SK-N-SH treated with all-trans-retinoic acid at 6 μM for 48 hours (cell line): ENCODE measurements around the gene HAO1.

Experiments used
- ARNTL ChIP-seq: fragments of 450-650 bp; formaldehyde crosslinking; IDR thresholded peaks from 2 replicates; pipeline ENCODE4 v1.5.0; 2020; ENCODE audit warnings: low read depth, mild to moderate bottlenecking, moderate library complexity, borderline replicate concordance
- BACH2 ChIP-seq: fragments of 250-450 bp; sonication (Bioruptor Pico); IDR thresholded peaks from 2 replicates; pipeline ENCODE4 v1.9.0; 2021; ENCODE audit warnings: mild to moderate bottlenecking, borderline replicate concordance
- CREB5 ChIP-seq: fragments of 250-450 bp; sonication (Bioruptor Pico); IDR thresholded peaks from 2 replicates; pipeline ENCODE4 v1.5.1; 2020; ENCODE audit warnings: low read depth, mild to moderate bottlenecking, moderate library complexity
- CSDC2 ChIP-seq: fragments of 250-450 bp; sonication (Bioruptor Pico); IDR thresholded peaks from 2 replicates; pipeline ENCODE4 v1.5.0; 2020; ENCODE audit warnings: mild to moderate bottlenecking, moderate library complexity
- CSRNP3 ChIP-seq: fragments of 250-450 bp; sonication (Bioruptor Pico); IDR thresholded peaks from 2 replicates; pipeline ENCODE4 v1.5.1; 2021; ENCODE audit warnings: mild to moderate bottlenecking, moderate library complexity
- ESRRG ChIP-seq: fragments of 250-450 bp; sonication (Bioruptor Pico); IDR thresholded peaks from 2 replicates; pipeline ENCODE4 v1.6.1; 2021; ENCODE audit warnings: mild to moderate bottlenecking
- ISL1 ChIP-seq: fragments of 250-450 bp; sonication (Bioruptor Pico); IDR thresholded peaks from 2 replicates; pipeline ENCODE4 v2.1.2; 2022; ENCODE audit warnings: mild to moderate bottlenecking, moderate library complexity
- OSR1 ChIP-seq: fragments of 250-450 bp; sonication (Bioruptor Pico); IDR thresholded peaks from 2 replicates; pipeline ENCODE4 v1.8.0; 2022; ENCODE audit warnings: moderate library complexity, mild to moderate bottlenecking, inconsistent platforms
- PATZ1 ChIP-seq: fragments of 250-450 bp; sonication (Bioruptor Pico); IDR thresholded peaks from 2 replicates; pipeline ENCODE4 v1.8.0; 2020; ENCODE audit warnings: mild to moderate bottlenecking, moderate library complexity, borderline replicate concordance
- POU6F1 ChIP-seq: fragments of 250-450 bp; sonication (Bioruptor Pico); IDR thresholded peaks from 2 replicates; pipeline ENCODE4 v1.8.0; 2021; ENCODE audit warnings: low read depth, mild to moderate bottlenecking, moderate library complexity, borderline replicate concordance
- PPARA ChIP-seq: fragments of 250-450 bp; sonication (Bioruptor Pico); IDR thresholded peaks from 2 replicates; pipeline ENCODE4 v1.5.0; 2020; ENCODE audit warnings: mild to moderate bottlenecking, borderline replicate concordance
- SNAI2 ChIP-seq: fragments of 250-450 bp; sonication (Bioruptor Pico); IDR thresholded peaks from 2 replicates; pipeline ENCODE4 v1.5.0; 2020; ENCODE audit warnings: mild to moderate bottlenecking, moderate library complexity
- ZNF8 ChIP-seq: fragments of 450-650 bp; formaldehyde crosslinking; IDR thresholded peaks from 2 replicates; pipeline ENCODE4 v1.5.0; 2020; ENCODE audit warnings: mild to moderate bottlenecking, moderate library complexity

GRCh38 chr20:7943891-7944290 is 3.6 kb upstream of the HAO1 start:
- TF ChIP-seq CSDC2 (CRISPR knock-in tag) (no peak), ARNTL (CRISPR knock-in tag) (no peak), CREB5 (CRISPR knock-in tag) (no peak), ISL1 (CRISPR knock-in tag) (no peak), PPARA (CRISPR knock-in tag) (no peak), CSRNP3 (CRISPR knock-in tag) (no peak), PATZ1 (CRISPR knock-in tag) (no peak), POU6F1 (CRISPR knock-in tag) (no peak), OSR1 (CRISPR knock-in tag) (no peak), ESRRG (CRISPR knock-in tag) (no peak), BACH2 (CRISPR knock-in tag) (no peak), SNAI2 (no peak), ZNF8 (CRISPR knock-in tag) (no peak)
